GM12801 (cell line): ENCODE measurements around the gene TCAP.

Experiments
- CTCF ChIP-seq: IDR thresholded peaks from one replicate; pipeline ENCODE4 v1.5.1; 2011; ENCODE audit warnings: control low read depth; ENCODE audit not compliant: insufficient read length; ENCODE audit errors: extremely low read depth

TCAP gene

GRCh38 chr17:39633570-39634183, 31.5 kb upstream of the TCAP start:
- no peak for TF ChIP-seq CTCF

DNA sequence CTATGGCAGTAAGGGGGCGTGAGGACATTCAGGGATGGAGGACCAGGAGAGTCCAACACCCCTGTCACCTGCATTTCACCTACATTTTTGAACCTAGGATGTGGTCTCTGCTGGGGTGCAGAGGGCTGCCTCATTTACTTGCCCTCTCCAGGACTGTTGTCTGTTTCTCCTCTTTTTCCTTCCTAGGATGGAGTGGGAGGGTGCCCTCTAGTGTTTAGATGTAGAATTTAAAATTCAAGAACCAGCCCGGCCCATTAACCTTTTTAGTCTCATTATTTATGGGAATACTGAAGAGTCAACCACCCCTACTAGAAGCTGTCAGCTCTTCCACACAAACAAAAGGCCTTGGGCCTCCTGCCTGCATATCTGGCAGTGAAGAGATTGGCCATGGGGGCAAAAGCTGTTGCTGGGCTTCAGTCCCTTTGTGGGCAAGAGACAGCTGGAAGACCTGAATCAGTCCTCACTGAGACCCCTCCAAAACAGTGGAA, 30.7 kb upstream of the TCAP start:
- TF ChIP-seq CTCF: no peak

- TF ChIP-seq CTCF: no peak
Measured at GRCh38 chr17:39635614-39636176, 29.5 kb upstream of the TCAP start.

GRCh38 chr17:39636587-39636926, 28.6 kb upstream of the TCAP start:
- no peak for TF ChIP-seq CTCF

GRCh38 chr17:39636927-39637736, 28.0 kb upstream of the TCAP start, which contains the start of gene STARD3:
TSS of gene STARD3 (plus strand) at chr17:39637144. CDS start at chr17:39653532, 16,388 bp downstream.
- no peak for TF ChIP-seq CTCF

DNA sequence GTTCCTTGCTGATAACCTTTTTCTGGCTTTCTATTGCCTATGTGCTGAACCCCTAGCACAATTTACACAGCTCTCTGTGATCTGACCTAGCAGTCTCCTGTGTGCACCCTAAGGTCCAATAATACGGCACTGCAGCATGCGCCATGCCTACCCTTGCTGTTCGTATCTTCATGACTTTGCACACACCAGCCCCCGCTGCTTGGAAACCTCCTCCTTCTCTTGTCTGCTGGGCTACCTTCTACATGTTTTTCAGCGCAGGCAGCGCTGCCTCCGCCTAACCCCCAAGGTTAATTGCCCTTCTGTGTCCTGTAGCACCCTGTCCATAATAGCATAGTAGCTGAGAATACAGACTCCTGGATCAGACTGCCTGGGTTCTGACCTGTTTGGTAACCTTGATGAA, 26.8 kb upstream of the TCAP start:
- TF ChIP-seq CTCF: no peak

GRCh38 chr17:39639043-39639442, 26.1 kb upstream of the TCAP start:
- no peak for TF ChIP-seq CTCF
